H1 (cell line): Measurements from ENCODE around the gene ACTC1. TPM values are rescaled to one million over a fixed set of nuclear protein-coding genes. Genes with fewer than 3 reads are reported as not detected.
"Not testable (repeated sequence)": the region's sequence is repeated elsewhere in the genome, so short reads cannot be mapped to it uniquely, and the experiment has no call there.

Source experiments
- CTCF ChIA-PET: fragments of 300-600 bp; sonication (Branson Sonifier 250); formaldehyde crosslinking; loops from one replicate; lab custom pipeline; 2021; ENCODE audit not compliant: partially characterized antibody; lab: Charles Lee
- POLR2A ChIA-PET: fragments of 300-600 bp; sonication (Branson Sonifier 250); formaldehyde crosslinking; loops from one replicate; lab custom pipeline; 2021; ENCODE audit warnings: inconsistent platforms; ENCODE audit not compliant: partially characterized antibody; lab: Charles Lee
- DNase-seq, 2 experiments: peaks; one replicate each; pipeline versions ENCODE4 v3.0.0 to v3.0.0-alpha.2; 2010 to 2022; ENCODE audit warnings: low spot score in 2 of 2, low read depth in 1 of 2, mixed read lengths in 1 of 2
- FAIRE-seq: peaks from 2 replicates; lab custom pipeline; 2011; peaks lifted over from hg19 to GRCh38; lab: Jason Lieb, UNC
- H2AFZ ChIP-seq: 2 replicates; pipeline ENCODE4 v1.8.1; 2012; ENCODE audit warnings: low read length, inconsistent platforms
- H2AK5ac ChIP-seq: 2 replicates; pipeline ENCODE4 v1.6.1; 2013; ENCODE audit warnings: low read depth, low read length
- H2BK120ac ChIP-seq: replicated peaks from 2 replicates; pipeline ENCODE3; 2013; ENCODE audit warnings: low read depth, low read length, inconsistent platforms
- H2BK12ac ChIP-seq: 2 replicates; pipeline ENCODE4 v1.6.1; 2013; ENCODE audit warnings: low read depth, low read length
- H2BK15ac ChIP-seq: 2 replicates; pipeline ENCODE4 v1.6.1; 2013; ENCODE audit warnings: low read length
- H2BK20ac ChIP-seq: 2 replicates; pipeline ENCODE4 v1.6.1; 2013; ENCODE audit warnings: low read length
- H2BK5ac ChIP-seq: 2 replicates; pipeline ENCODE4 v1.6.1; 2013; ENCODE audit warnings: low read depth, low read length
- H3K14ac ChIP-seq: 2 replicates; pipeline ENCODE4 v1.6.1; 2013; ENCODE audit warnings: inconsistent platforms; ENCODE audit not compliant: insufficient read length
- H3K18ac ChIP-seq: 2 replicates; pipeline ENCODE4 v1.6.1; 2013; ENCODE audit warnings: low read length; ENCODE audit errors: extremely low read depth
- H3K23ac ChIP-seq: 2 replicates; pipeline ENCODE4 v1.6.1; 2013; ENCODE audit warnings: inconsistent platforms; ENCODE audit not compliant: insufficient read length
- H3K23me2 ChIP-seq: 2 replicates; pipeline ENCODE4 v1.6.1; 2013; ENCODE audit warnings: low read depth, low read length
- H3K27ac ChIP-seq: 2 replicates; pipeline ENCODE4 v1.6.1; 2011; ENCODE audit warnings: low read depth, low read length, inconsistent platforms
- H3K27me3 ChIP-seq, 4 experiments: replicated peaks in 1 of 4; 1 replicate in 1 of 4; 2 replicates in 3 of 4; pipeline versions ENCODE4 v1.6.1 to v1.8.1; 2011 to 2013; ENCODE audit warnings: low read length in 3 of 4, mild to moderate bottlenecking in 3 of 4, inconsistent platforms in 2 of 4, mixed read lengths in 2 of 4, moderate library complexity in 1 of 4; ENCODE audit not compliant: control insufficient read depth in 3 of 4, insufficient read depth in 3 of 4; ENCODE audit errors: extremely low read depth in 1 of 4
- H3K36me3 ChIP-seq, 4 experiments: 2 replicates each; pipeline versions ENCODE4 v1.6.1 to v1.8.1; 2011 to 2013; ENCODE audit warnings: mild to moderate bottlenecking in 4 of 4, low read length in 3 of 4, moderate library complexity in 2 of 4, control low read depth in 1 of 4, inconsistent platforms in 1 of 4; ENCODE audit not compliant: insufficient read depth in 4 of 4, control insufficient read depth in 2 of 4
- H3K4ac ChIP-seq: replicated peaks from 2 replicates; pipeline ENCODE3; 2013; ENCODE audit warnings: low read length, low read depth, mixed read lengths, inconsistent platforms; ENCODE audit not compliant: insufficient read length
- H3K4me1 ChIP-seq, 4 experiments: replicated peaks in 1 of 4; 1 replicate in 1 of 4; 2 replicates in 3 of 4; pipeline versions ENCODE4 v1.6.1 to v1.8.1; 2011 to 2013; ENCODE audit warnings: low read length in 3 of 4, inconsistent platforms in 2 of 4, mixed read lengths in 1 of 4; ENCODE audit not compliant: insufficient read depth in 4 of 4, control insufficient read depth in 3 of 4
- H3K4me2 ChIP-seq, 2 experiments: 2 replicates each; pipeline versions ENCODE4 v1.6.1 to v1.8.1; 2011 to 2013; ENCODE audit warnings: low read depth in 2 of 2, low read length in 2 of 2, control low read depth in 1 of 2, inconsistent platforms in 1 of 2, mild to moderate bottlenecking in 1 of 2; ENCODE audit not compliant: insufficient read depth in 1 of 2
- H3K4me3 ChIP-seq, 4 experiments: fragments of 200-600, 300-600 bp in 1 of 4; sonication (generic), shearing (Covaris generic), sonication (Bioruptor Twin) in 1 of 4; 2 replicates each; pipeline versions ENCODE4 v1.5.1 to v1.8.1; 2011 to 2016; ENCODE audit warnings: low read length in 4 of 4, low read depth in 3 of 4, control low read depth in 2 of 4, inconsistent platforms in 2 of 4, mild to moderate bottlenecking in 2 of 4, mixed read lengths in 1 of 4, moderate library complexity in 1 of 4; ENCODE audit not compliant: insufficient read depth in 2 of 4; ENCODE audit errors: extremely low read depth in 1 of 4
- H3K56ac ChIP-seq: replicated peaks from 2 replicates; pipeline ENCODE3; 2013; ENCODE audit warnings: low read depth, mild to moderate bottlenecking, mixed read lengths, low read length, inconsistent platforms; ENCODE audit not compliant: insufficient read length
- H3K79me1 ChIP-seq: 2 replicates; pipeline ENCODE4 v1.6.1; 2013; ENCODE audit warnings: low read depth, low read length, control low read depth
- H3K79me2 ChIP-seq, 2 experiments: 2 replicates each; pipeline versions ENCODE4 v1.6.1 to v1.8.1; 2012 to 2013; ENCODE audit warnings: low read length in 2 of 2, mild to moderate bottlenecking in 2 of 2, inconsistent platforms in 1 of 2; ENCODE audit not compliant: insufficient read depth in 2 of 2, control insufficient read depth in 1 of 2
- H3K9ac ChIP-seq, 4 experiments: replicated peaks in 1 of 4; 1 replicate in 1 of 4; 2 replicates in 3 of 4; pipeline versions ENCODE4 v1.6.1 to v1.8.1; 2011 to 2013; ENCODE audit warnings: low read depth in 3 of 4, low read length in 3 of 4, control low read depth in 2 of 4, mild to moderate bottlenecking in 2 of 4, moderate library complexity in 2 of 4, inconsistent platforms in 1 of 4; ENCODE audit errors: extremely low read depth in 1 of 4
- H3K9me3 ChIP-seq, 2 experiments: 2 replicates each; pipeline versions ENCODE4 v1.6.1 to v1.8.1; 2012 to 2013; ENCODE audit warnings: mild to moderate bottlenecking in 2 of 2, moderate library complexity in 2 of 2, control low read depth in 1 of 2, inconsistent platforms in 1 of 2, low read depth in 1 of 2, low read length in 1 of 2, mixed read lengths in 1 of 2; ENCODE audit not compliant: insufficient read depth in 2 of 2
- H4K20me1 ChIP-seq, 2 experiments: replicated peaks in 1 of 2; 2 replicates each; pipeline versions ENCODE3 to v1.8.1; 2011 to 2013; ENCODE audit warnings: inconsistent platforms in 2 of 2, low read length in 2 of 2, mild to moderate bottlenecking in 1 of 2; ENCODE audit not compliant: insufficient read depth in 2 of 2, control insufficient read depth in 1 of 2
- H4K5ac ChIP-seq: 2 replicates; pipeline ENCODE4 v1.6.1; 2013; ENCODE audit warnings: low read length, low read depth, mixed read lengths, inconsistent platforms; ENCODE audit not compliant: insufficient read length
- H4K8ac ChIP-seq: 2 replicates; pipeline ENCODE4 v1.8.0; 2013; ENCODE audit warnings: mild to moderate bottlenecking, moderate library complexity, low read length, inconsistent platforms; ENCODE audit not compliant: insufficient read depth; ENCODE audit errors: extremely low read depth
- H4K91ac ChIP-seq: replicated peaks from 2 replicates; pipeline ENCODE3; 2013; ENCODE audit warnings: low read length, mixed read lengths, inconsistent platforms; ENCODE audit not compliant: insufficient read length
- WGBS, 2 experiments: shearing (Covaris generic) in 1 of 2; methylation state at CpG; one replicate each; pipeline versions ENCODE4 v1.1.6 to v1.1.7; 2013 to 2015; ENCODE audit warnings: low lambda C conversion rate in 2 of 2, mixed read lengths in 2 of 2, inconsistent platforms in 1 of 2, low coverage in 1 of 2, missing lambda C conversion rate in 1 of 2; ENCODE audit not compliant: insufficient replicate concordance in 2 of 2, insufficient coverage in 1 of 2, insufficient read length in 1 of 2; ENCODE audit errors: extremely low coverage in 1 of 2, missing lambda C conversion rate in 1 of 2; 5-methylcytosine and 5-hydroxymethylcytosine counted together
- polyA plus RNA-seq, 7 experiments: library from polyadenylated mRNA; depleted of rRNA in 3 of 7; stranded (reverse) in 5 of 7; unstranded in 2 of 7; fragments of >200 nt in 5 of 7; fragments of 200-250 nt in 2 of 7; gene quantifications; 1 replicate in 5 of 7; 2 replicates in 1 of 7; 4 replicates in 1 of 7; pipeline versions ENCODE4 v1.2.1 to v1.2.3, GENCODE V29; 2011 to 2013; ENCODE audit warnings: missing spikeins in 2 of 7, mixed read lengths in 2 of 7
- total RNA-seq: library from RNA; stranded (reverse); fragmentation: NEBNext Ultra II Directional; extraction: Animal tissue kit (Norgen Biotek cat#: 25700); gene quantifications from 2 replicates; pipeline ENCODE4 v1.2.1, GENCODE V29; 2021

ACTC1 gene
- total and polyA plus RNA-seq, 2 of the 8 experiments (the other 6 are each of a cell fraction or from before 2014, with no cell fraction given): 37.6 to 90.0 TPM

GRCh38 chr15:34812868-34813365, 17.6 kb upstream of the ACTC1 start:
- H3K36me3 ChIP-seq, H3K27me3 ChIP-seq, H3K4ac ChIP-seq, H2BK5ac ChIP-seq, H2AK5ac ChIP-seq, H2BK120ac ChIP-seq, H2AFZ ChIP-seq, POLR2A ChIA-PET, H4K8ac ChIP-seq, H3K23me2 ChIP-seq, H3K56ac ChIP-seq, H2BK15ac ChIP-seq, H3K9me3 ChIP-seq, H4K5ac ChIP-seq, H3K4me1 ChIP-seq, H4K20me1 ChIP-seq, H3K14ac ChIP-seq, DNase-seq, H2BK20ac ChIP-seq, H3K27ac ChIP-seq, FAIRE-seq, H3K79me2 ChIP-seq, H3K79me1 ChIP-seq, H3K4me2 ChIP-seq, H2BK12ac ChIP-seq, H3K18ac ChIP-seq, H3K9ac ChIP-seq, H3K4me3 ChIP-seq, H4K91ac ChIP-seq, H3K23ac ChIP-seq: not testable (repeated sequence)
- CTCF ChIA-PET: interaction anchor here (1.6 kb wide), 2 partner anchors 11 to 104 kb away, joined by 5 to 8 read pairs; no protein-coding TSS in a partner anchor
- 87% methylated on average over 9 of the region's 9 CpGs; no CpG with 5 or more reads in 1 of the 2 experiments for WGBS, 2 experiments
